ENCODE measurements around the gene IER3.

IER3 gene

GRCh38 chr6:30747902-30748769 lies 3.8 kb upstream of the IER3 start:
- no peak for DNase-seq (ENCODE audit: low read depth in 2 of 2)

GRCh38 chr6:30747300-30747687 lies 2.9 kb upstream of the IER3 start:
- no peak for DNase-seq (ENCODE audit: low read depth in 2 of 2)

- no peak for DNase-seq (ENCODE audit: low read depth in 2 of 2)
These were observed 971 bp downstream of the IER3 start for GRCh38 chr6:30743099-30744053.

- DNase-seq (ENCODE audit: low read depth in 2 of 2) = peak; percentile 97 to 98
These were observed 1.8 kb downstream of the IER3 start, which contains the start of gene FLOT1 for GRCh38 chr6:30742316-30743098. TSS of gene FLOT1 (minus strand) at chr6:30742687. CDS start at chr6:30742189, 498 bp downstream.

GRCh38 chr6:30741789-30742315 lies 2.5 kb downstream of the IER3 start:
- peak in 1 of 2 donors; percentile 41 for DNase-seq (ENCODE audit: low read depth in 2 of 2)

GRCh38 chr6:30741063-30741779 lies 3.1 kb downstream of the IER3 start:
- no peak for DNase-seq (ENCODE audit: low read depth in 2 of 2)

- DNase-seq (ENCODE audit: low read depth in 2 of 2) = no peak
These were observed 3.8 kb downstream of the IER3 start for GRCh38 chr6:30740540-30740870.

GRCh38 chr6:30738532-30738931 lies 5.8 kb downstream of the IER3 start:
- no peak for DNase-seq (ENCODE audit: low read depth in 2 of 2)

- DNase-seq (ENCODE audit: low read depth in 2 of 2) = no peak
These were observed 8.6 kb downstream of the IER3 start for GRCh38 chr6:30735668-30736314.

- DNase-seq (ENCODE audit: low read depth in 2 of 2) = no peak
These were observed 12.0 kb downstream of the IER3 start for GRCh38 chr6:30732237-30732943.

- peak; percentile 74 to 77 for DNase-seq (ENCODE audit: low read depth in 2 of 2)
These were observed 13.5 kb downstream of the IER3 start for GRCh38 chr6:30730601-30731435.

GRCh38 chr6:30727920-30728553 lies 16.3 kb downstream of the IER3 start:
- no peak for DNase-seq (ENCODE audit: low read depth in 2 of 2)

GRCh38 chr6:30726506-30727413 lies 17.6 kb downstream of the IER3 start:
- no peak for DNase-seq (ENCODE audit: low read depth in 2 of 2)

GRCh38 chr6:30725713-30726505 lies 18.4 kb downstream of the IER3 start:
- no peak for DNase-seq (ENCODE audit: low read depth in 2 of 2)

GRCh38 chr6:30724906-30725667 lies 19.3 kb downstream of the IER3 start:
- DNase-seq (ENCODE audit: low read depth in 2 of 2) = no peak

Measured in stimulated activated CD8-positive, alpha-beta memory T cell treated with anti-CD3 and anti-CD28 coated beads, Interleukin-2, amount 100 ng/mL, for 48 hours (primary cell).